Right kidney (tissue), 1 donor: Measurements from ENCODE around the gene UCK1.
A peak's percentile ranks its signal among the peaks of the same experiment; 100 is the strongest.
"Not testable (repeated sequence)": the region's sequence is repeated elsewhere in the genome, so short reads cannot be mapped to it uniquely, and the experiment has no call there.

Experiments
- DNase-seq: peaks from one replicate; pipeline ENCODE4 v3.0.0-alpha.2; 2016

UCK1 gene

GRCh38 chr9:131524665-131525315 is 6.3 kb downstream of the UCK1 start:
- DNase-seq, result no peak

GRCh38 chr9:131523451-131524435 is 7.3 kb downstream of the UCK1 start:
- DNase-seq, result no peak

- DNase-seq, result no peak
Measured at GRCh38 chr9:131523086-131523388, 8.0 kb downstream of the UCK1 start.

DNA sequence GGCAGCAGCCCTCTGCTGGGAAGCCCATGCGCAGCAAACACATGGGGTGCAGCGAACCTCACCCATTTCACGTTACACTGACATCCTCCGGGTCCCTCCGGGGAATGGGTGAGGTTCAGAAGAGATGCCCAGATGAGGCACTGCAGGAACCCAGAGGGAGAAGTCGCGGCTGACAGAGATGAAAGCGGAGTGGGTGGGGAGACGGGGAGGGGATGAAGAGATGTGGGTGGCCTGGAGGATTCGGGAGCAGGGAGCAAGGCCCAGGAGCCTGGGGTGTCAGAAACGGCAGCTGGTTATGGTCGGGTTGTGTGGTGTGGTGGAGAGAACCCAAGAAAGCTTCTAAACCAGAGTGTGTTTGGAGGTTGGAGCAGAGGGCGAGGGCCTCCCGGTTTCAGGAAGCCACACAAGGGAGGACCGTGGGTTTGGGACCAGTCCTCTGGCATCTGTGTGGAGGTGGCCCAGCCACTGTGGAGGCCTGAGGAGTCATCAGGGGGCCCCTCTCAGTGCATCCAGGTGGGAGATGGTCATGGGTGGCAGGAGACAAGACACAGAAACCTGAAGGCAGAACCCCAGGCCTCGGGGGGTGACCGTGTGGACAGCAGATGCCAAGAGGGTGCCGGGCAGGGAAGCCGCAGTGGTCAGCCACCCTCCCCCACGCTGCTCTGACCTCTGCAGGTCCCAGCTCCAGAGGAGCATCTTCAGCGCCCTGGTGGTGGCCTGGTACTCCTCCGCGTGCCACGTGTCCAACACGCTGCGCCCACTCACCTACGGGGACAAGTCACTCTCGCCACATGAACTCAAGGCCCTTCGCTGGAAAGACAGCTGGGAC is 8.6 kb downstream of the UCK1 start:
- DNase-seq, result no peak

GRCh38 chr9:131521822-131522221 is 9.2 kb downstream of the UCK1 start:
- DNase-seq, result no peak

GRCh38 chr9:131521203-131521602 is 9.9 kb downstream of the UCK1 start:
- DNase-seq, result no peak

DNA sequence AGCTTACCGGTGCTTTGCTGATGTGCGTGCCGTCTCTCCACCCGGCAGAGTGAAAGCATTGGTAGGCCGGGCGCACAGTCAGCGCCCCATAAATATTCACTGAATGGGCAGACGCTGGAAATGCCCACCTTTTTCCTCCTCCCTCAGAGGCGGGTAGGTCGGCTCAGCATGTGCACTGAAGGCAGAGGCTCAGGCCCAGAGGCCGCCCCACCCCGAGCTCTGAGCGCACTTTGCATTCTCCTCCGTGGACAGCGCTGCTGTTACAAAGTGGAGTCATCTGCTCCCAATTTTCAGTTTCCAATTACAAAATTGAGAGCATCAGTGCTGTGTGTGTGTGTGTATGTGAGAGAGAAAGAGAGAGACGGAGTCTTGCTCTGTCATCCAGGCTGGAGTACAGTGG is 10.6 kb downstream of the UCK1 start:
- no peak for DNase-seq

- DNase-seq, result no peak
Measured at GRCh38 chr9:131518553-131518952, 12.5 kb downstream of the UCK1 start.

DNA sequence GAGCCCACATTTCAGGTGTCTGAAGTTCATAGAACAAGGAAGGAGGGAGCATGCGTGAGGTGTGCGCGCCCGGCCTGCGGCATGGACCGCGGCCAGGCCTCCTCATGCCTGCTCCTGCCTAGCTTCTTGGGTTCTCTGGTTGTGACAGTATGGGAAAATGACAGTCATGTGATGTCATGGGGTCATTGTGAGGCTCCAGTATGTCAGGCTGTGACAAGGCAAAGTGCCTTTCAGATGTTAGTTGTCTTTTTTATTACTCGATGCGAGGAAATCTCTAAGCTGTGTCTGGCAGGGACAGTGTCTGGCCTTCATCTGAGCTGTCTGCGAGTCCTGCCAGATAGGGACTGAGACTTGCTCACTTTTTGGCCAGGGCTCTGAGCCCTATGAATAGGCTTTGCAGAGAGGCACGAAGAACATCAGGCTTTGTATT is 13.3 kb downstream of the UCK1 start:
- DNase-seq, result no peak

DNA sequence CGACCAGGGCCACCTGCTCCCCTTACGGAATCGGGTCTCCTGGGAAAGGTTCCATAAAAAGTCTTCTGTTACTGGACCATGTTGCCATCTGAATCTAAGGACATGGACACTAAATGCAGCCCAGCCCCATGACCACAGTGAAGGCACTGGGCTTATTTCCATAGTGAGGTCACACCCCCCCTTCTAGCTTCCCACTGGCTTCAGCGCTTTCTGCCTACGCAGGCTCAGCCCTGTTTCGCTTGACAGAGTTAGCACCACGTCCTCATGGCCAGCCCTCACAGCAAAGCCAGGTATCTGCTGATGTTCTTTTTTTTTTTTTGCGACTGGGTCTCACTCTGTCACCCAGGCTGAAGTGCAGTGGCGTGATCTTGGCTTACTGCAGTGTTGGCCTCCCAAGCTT is 14.1 kb downstream of the UCK1 start:
- no peak for DNase-seq

GRCh38 chr9:131516100-131516499 is 15.0 kb downstream of the UCK1 start:
- DNase-seq, result no peak

DNA sequence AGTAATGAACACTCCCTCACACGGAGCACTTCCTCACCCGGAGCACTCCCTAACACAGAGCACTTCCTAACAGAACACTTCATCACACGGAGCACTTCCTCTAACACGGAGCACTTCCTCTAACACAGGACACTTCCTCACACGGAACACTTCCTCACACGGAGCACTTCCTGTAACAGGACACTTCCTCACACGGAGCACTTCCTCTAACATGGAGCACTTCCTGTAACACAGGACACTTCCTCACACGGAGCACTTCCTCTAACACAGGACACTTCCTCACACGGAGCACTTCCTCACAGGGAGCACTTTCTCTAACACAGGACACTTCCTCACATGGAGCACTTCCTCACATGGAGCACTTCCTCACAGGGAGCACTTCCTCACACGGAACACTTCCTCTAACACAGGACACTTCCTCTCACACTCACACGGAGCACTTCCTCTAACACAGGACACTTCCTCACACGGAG is 15.5 kb downstream of the UCK1 start:
- not testable (repeated sequence) for DNase-seq

DNA sequence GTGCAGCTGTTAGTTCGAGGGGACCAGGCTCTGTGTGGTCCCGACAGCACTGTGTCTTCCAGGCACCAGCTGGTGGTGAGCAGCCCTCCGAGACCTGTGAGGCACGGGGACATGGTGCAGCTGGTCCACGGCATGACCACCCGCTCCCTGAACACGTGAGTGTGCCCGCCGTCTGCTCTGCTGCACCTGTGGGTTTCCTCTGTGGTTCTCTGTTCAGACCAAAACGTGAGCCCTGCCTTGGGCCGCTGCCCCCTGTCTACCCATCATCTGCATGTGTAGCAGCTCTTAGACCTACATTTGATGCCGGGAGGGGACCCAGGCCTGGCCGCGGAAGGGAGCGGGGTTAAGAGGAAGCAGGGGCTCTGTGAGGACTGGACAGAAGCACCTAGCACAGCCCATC is 17.9 kb downstream of the UCK1 start:
- no peak for DNase-seq

DNA sequence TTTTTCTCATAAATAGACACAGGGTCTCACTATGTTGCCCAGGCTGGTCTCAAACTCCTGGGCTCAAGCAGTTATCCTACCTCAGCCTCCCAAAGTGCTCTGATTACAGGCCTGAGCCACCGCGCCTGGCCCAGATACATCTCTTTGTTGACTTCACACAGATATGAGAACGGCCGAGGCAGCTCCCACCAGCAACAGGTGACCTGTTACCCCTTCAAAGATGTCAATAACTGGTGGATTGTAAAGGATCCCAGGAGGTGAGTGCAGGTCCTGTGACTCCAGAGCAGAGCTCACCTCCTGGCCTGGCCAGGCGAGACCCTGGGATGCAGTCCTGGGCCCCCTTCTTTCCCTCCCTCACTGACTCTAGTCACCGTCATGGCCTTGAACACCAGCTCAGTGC is 19.2 kb downstream of the UCK1 start:
- no peak for DNase-seq

GRCh38 chr9:131511416-131511815 is 19.6 kb downstream of the UCK1 start:
- no peak for DNase-seq

- no peak for DNase-seq
Measured at GRCh38 chr9:131505012-131505411, 26.1 kb downstream of the UCK1 start.

DNA sequence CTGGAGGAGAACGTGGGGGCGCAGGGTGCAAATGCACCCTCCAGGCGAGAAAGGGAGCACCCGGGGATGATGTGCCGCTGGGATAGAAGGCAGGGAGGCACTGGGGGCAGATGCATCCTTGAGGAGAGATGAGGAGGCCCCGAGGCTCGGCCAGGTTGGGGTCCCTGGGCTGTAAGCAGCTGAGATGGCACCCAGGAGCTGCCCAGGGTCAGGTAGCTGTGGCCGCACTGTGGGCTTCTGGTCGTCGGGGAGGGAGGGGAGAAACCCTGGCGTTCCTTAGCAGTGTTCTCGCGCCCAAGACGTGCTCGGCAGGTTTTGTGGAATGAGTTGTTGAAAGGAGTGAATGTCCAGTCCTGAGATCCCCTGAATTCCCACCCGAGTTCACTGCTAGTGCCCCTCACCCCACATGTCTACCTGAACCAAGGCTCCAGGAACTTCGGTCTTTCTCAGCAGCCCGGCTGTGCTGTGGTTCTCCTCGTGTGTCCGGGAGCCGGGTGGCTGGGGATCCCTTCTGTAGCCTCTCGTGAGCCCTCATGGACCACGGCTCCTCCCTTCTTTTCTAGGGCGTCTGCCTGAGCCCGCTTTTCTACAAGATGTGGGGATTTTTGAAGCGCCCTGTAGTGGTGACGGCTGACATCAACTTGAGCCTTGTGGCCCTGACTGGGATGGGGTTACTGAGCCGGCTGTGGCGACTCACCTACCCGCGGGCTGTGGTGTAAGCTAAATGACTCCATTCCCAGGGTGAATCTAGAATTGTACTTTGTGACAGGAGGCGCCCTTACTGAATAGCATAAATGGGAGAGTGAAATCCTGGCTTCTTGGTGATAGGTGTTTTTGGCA is 27.2 kb downstream of the UCK1 start:
- DNase-seq, result no peak

- peak; percentile 97 for DNase-seq
Measured at GRCh38 chr9:131502781-131503625, 28.1 kb downstream of the UCK1 start, which contains the start of gene POMT1. POMT1 (plus strand) TSS chr9:131502918; CDS start chr9:131504219, 1,301 bp downstream.

GRCh38 chr9:131500939-131501541 is 30.0 kb downstream of the UCK1 start:
- no peak for DNase-seq

GRCh38 chr9:131500377-131500776 is 30.7 kb downstream of the UCK1 start:
- DNase-seq, result no peak
